ENCODE measurements around the gene BICC1. TPM values are rescaled to one million over a fixed set of nuclear protein-coding genes. Genes with fewer than 3 reads are reported as not detected.
A peak's percentile ranks its signal among the peaks of the same experiment; 100 is the strongest.

BICC1 gene
- total RNA-seq, 1 experiment from 2014 or later: 105 TPM

- DNase-seq (ENCODE audit: low read depth): no peak
- in situ Hi-C loops (cut with HindIII; ENCODE audit: low pct_unique_long_range_greater_than_20kb, low sequenced_read_pairs): no loop called here
Observed at GRCh38 chr10:58514111-58514770, 1.6 kb downstream of the BICC1 start.

DNA sequence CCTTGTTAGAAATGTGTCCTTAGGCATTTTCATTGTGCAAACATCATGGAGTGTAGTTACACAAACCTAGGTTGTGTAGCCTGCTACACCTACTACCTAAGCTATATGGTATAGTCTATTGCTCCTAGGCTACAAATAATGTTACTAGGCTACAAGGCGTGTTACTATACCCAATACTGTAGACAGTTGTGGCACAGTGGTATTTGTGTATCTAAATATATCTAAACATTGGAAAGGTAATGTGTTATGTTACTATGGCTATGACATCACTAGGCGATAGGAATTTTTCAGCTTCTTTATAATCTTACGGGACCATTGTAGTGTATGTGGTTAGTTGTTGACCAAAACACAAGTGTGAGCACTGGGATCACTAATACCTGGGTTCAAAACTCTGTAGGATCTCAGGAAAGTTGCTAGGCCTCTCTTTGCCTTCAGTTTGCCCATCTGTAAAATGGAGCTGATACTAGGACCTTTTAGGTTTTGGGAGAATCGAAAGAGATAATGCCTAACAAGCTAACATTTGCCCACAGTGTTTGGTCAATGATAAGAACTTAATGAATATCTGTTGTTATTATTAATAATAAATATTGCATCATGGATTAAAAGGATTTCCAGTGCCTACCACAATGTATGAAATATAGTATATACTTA lies 2.7 kb downstream of the BICC1 start:
- DNase-seq (ENCODE audit: low read depth): peak; percentile 54
- in situ Hi-C loops (cut with HindIII; ENCODE audit: low pct_unique_long_range_greater_than_20kb, low sequenced_read_pairs): no loop called here

DNA sequence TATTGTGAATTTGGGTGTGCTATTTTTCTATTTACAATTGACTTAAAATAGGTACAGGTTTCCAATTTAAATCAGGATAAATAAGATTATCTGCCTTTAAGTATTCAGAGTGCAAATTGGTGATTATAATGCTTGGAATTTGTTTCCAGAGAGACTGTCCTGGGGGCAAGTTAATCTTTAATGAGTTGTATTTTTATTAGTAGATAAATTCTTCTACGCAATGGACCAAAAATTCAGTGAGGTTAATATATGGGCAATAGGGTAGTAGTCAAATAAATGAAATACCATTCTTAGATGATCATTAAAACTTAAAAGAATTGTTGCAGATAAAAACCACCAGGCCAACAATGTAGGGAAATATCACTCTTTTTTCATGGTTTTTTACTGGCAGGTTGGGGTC lies 3.4 kb downstream of the BICC1 start:
- peak; percentile 87 for DNase-seq (ENCODE audit: low read depth)
- in situ Hi-C loops (cut with HindIII; ENCODE audit: low pct_unique_long_range_greater_than_20kb, low sequenced_read_pairs): no loop called here

DNA sequence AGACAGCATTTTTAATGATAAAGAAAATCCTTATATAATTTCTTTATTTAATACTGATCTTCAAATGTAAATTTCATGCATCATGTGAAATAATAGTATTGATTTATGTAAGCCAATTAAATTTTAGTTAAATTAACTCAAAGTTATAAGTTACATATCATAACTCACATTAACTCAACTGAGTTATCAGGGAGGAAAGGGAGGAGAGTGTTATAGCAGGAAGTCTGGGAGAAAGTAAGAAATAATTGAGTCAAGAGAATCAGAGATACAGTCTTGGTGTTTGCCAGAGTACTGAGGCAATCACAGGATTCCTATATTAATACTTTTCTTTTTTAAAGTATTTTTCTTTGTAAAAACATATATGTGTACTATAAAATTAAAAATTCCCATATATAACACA lies 4.0 kb downstream of the BICC1 start:
- DNase-seq (ENCODE audit: low read depth): no peak
- in situ Hi-C loops (cut with HindIII; ENCODE audit: low pct_unique_long_range_greater_than_20kb, low sequenced_read_pairs): no loop called here

DNA sequence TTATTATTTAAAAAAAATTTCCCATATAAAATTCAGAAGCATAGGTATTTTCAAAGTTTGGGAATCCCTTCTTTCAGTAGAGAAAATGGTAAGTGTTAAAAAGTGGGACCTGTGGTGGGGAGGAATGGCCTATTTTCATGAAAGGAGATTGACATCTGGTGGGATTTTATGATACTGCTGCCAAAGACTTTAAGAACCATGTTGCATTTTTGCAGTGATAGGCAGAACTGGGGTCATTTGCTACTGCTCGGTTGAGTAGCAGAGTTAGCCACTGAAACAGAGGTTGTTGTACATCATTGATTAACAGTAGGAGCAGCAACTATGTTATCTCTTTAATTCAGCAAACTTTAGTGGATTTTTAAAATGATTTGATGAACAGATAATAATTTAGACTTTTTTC lies 4.4 kb downstream of the BICC1 start:
- no peak for DNase-seq (ENCODE audit: low read depth)
- in situ Hi-C loops (cut with HindIII; ENCODE audit: low pct_unique_long_range_greater_than_20kb, low sequenced_read_pairs): no loop called here

DNA sequence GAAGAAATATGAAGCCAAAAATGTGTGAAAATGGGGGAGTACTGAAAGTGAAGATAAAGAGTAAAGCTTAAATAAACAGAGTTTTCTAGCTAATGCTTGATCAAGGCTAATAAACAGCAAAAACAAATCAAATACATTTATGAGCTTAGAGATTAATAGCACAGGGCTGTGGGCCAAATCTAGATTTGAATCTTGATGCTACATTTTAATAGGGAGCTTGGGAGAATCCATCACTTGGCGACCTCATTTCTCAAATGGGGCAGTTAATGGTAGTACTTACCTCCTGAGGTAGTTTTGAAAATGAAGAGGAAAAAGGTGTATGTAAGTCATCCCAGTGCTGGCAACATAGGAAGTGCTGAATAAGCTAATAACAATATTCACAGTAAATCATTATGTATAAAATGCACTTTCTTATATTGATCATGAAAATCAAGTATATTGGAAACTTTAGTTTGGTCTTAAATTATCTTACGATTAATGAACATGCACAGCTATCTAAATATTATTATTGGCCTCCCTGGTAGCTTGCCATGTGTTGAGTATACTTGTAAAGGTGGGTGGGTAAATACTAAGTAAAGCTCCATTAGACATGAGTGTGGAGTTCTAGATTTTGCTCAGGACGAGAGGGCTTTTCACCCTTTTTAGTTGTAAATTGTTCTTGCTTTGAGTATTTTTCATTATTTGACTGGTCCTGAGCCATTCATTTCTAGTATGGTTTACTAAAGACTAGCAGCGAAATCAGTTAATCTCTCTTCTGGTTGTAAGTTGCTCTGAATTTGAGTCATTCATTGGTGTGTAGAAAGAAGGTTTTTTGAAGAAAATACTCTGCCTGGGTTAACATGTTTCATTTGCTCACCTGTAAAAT lies 5.1 kb downstream of the BICC1 start:
- in situ Hi-C loops (cut with HindIII; ENCODE audit: low pct_unique_long_range_greater_than_20kb, low sequenced_read_pairs): no loop called here

DNA sequence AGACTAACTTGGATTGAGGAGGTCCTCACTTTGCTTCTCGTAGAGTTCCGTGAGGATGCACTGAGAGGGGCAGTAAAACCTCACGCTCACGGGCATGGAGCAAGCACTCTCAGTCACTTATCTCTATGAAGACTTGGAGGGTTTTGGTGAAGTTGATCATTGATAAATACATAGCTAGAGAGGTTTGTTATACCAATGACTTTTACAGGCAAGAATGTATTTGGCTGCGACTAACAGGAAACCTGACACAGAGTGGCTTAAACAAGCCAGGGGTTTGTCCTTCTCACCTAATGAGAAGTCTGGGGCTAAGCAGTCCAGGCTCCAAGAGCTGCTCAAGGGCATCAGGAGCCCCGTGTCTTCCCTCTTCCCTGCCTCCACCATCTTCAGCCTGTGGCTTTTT lies 6.1 kb downstream of the BICC1 start:
- DNase-seq (ENCODE audit: low read depth): peak; percentile 80
- in situ Hi-C loops (cut with HindIII; ENCODE audit: low pct_unique_long_range_greater_than_20kb, low sequenced_read_pairs): no loop called here

More for the DNA sequence above, 5.1 kb downstream of the BICC1 start:
- DNase-seq (ENCODE audit: low read depth): peak; percentile 70

DNA sequence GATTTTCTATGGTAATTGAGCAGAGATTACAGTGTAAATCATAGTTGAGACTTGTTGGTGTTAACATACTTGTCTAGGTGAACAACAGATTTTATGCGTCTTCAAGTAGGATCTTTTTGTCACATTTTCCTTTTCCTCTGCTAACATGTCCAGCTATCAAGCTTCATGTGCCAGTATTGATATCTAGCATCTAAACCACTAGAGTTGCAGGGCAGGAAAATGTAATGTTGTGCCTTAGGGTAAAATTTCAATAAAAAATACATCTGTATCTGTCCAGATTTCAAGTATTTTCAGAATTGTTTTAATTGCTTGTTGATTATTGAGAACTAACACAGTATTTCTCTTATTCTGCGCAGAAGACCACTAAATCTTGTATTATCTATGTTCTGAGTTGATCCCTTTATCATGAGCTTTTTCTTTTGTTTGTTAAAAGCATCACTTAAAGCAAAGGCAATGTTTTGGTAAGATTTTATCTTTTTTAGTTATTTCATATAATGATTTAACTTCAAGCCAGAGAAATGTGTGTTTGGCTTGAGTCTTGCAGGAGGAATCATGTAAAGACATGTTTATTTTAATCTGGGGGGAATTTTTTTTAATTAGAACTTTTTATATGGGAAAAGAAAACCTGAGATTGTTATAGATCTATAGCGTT lies 16.5 kb downstream of the BICC1 start:
- in situ Hi-C loops (cut with HindIII; ENCODE audit: low pct_unique_long_range_greater_than_20kb, low sequenced_read_pairs): no loop called here
- DNase-seq (ENCODE audit: low read depth): no peak

- in situ Hi-C loops (cut with HindIII; ENCODE audit: low pct_unique_long_range_greater_than_20kb, low sequenced_read_pairs): no loop called here
- DNase-seq (ENCODE audit: low read depth): no peak
Observed at GRCh38 chr10:58531084-58531695, 18.5 kb downstream of the BICC1 start.

DNA sequence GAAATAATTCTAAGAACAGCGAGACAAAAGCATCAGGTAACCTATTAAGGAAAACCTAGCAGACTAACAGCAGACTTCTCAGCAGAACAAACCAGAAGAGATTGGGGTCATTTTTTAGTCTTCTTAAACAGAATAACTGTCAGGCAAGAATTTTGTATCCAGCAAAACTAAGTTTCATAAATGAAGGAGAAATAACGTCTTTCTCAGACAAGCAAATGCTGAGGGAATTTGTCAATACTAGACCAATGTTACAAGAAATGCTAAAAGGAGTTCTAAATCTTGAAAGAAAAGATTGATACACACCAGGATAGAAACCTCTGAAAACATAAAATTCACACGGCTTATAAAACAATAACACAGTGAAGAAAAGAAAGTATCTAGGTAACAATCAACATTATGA lies 22.6 kb downstream of the BICC1 start:
- DNase-seq (ENCODE audit: low read depth): no peak
- in situ Hi-C loops (cut with HindIII; ENCODE audit: low pct_unique_long_range_greater_than_20kb, low sequenced_read_pairs): no loop called here

DNA sequence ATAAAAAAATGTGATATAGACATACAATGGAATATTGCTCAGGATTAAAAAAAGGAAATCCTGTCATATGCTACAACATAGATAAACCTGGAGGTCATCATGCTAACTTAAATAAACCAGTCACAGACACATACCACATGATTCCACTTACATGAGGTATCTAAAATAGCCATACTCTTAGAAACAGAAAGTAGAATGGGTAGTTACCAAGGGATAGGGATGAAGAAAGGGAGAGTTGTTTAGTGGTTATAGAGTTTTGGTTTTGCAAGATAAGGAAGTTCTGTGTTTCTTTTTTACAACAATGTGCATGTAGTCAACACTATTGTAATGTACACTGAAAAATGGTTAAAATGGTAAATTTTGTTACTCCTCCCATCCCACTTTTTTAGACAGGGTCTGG lies 30.5 kb downstream of the BICC1 start:
- in situ Hi-C loops (cut with HindIII; ENCODE audit: low pct_unique_long_range_greater_than_20kb, low sequenced_read_pairs): no loop called here
- DNase-seq (ENCODE audit: low read depth): no peak

- no peak for DNase-seq (ENCODE audit: low read depth)
- in situ Hi-C loops (cut with HindIII; ENCODE audit: low pct_unique_long_range_greater_than_20kb, low sequenced_read_pairs): no loop called here
Observed at GRCh38 chr10:58544135-58544534, 31.5 kb downstream of the BICC1 start.

GRCh38 chr10:58545427-58545826 lies 32.8 kb downstream of the BICC1 start:
- no peak for DNase-seq (ENCODE audit: low read depth)
- in situ Hi-C loops (cut with HindIII; ENCODE audit: low pct_unique_long_range_greater_than_20kb, low sequenced_read_pairs): no loop called here

DNA sequence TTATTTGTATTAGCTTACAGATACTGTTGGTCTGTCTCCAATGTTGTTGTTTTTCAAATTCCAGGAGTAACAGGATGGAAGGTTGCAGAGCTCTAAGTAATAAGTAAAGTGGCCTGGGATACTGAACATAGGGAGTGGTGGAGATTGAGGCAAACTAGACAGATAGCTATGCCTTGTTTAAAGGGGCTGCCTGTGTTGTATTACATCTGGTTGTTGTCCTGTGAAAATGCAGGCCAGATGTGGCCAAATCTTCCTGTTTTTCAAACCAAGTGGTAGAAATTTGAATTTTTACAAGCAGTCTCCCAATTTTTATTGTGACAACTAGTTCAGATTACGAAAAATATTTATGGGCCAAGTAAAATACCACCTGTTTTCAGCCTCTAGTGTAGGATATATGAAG lies 33.5 kb downstream of the BICC1 start:
- in situ Hi-C loops (cut with HindIII; ENCODE audit: low pct_unique_long_range_greater_than_20kb, low sequenced_read_pairs): no loop called here
- no peak for DNase-seq (ENCODE audit: low read depth)

GRCh38 chr10:58546722-58547445 lies 34.2 kb downstream of the BICC1 start:
- no peak for DNase-seq (ENCODE audit: low read depth)
- in situ Hi-C loops (cut with HindIII; ENCODE audit: low pct_unique_long_range_greater_than_20kb, low sequenced_read_pairs): no loop called here

DNA sequence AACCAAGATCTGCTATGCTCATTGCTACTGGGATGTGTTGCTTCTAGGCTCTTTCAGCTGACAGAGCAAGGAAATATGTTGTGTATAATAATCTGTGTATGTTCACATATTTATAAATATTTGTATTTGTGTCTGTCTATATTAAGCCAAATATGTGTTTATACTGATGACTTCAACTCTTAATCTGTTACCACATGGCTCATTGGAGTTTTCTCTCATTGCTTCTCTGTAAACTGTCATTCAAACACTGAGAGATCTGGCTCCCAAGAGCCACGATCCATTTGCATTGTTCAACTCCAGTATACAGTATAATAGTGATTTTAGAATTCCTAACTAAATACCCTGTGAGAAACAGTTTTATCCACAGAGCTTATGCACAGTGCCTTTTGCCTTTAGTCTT lies 35.3 kb downstream of the BICC1 start:
- in situ Hi-C loops (cut with HindIII; ENCODE audit: low pct_unique_long_range_greater_than_20kb, low sequenced_read_pairs): no loop called here

DNA sequence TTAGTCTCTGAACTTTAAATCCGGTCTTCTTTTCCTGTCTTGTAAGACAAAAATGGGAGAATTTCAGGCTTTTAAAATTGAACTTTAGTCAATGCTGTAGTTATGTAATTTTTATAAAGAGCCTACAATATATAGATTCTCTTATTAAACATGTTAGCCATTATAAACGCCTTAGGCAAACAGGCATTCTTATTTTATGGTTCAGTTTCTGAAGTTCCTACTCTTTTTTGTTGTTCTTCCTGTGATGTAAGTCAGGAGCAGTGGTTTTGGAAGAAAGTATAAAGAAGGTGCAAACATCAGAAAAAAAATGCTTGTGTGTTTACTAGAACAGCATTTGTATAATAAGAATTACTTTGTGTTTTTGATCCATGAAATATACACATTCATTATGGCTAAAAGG lies 41.6 kb downstream of the BICC1 start:
- no peak for DNase-seq (ENCODE audit: low read depth)
- in situ Hi-C loops (cut with HindIII; ENCODE audit: low pct_unique_long_range_greater_than_20kb, low sequenced_read_pairs): no loop called here

More for the DNA sequence above, 35.3 kb downstream of the BICC1 start:
- DNase-seq (ENCODE audit: low read depth): no peak

All from Caki2 (cell line).